Duodenal mucosa (tissue), 2 donors: ENCODE measurements around the gene PTX4.

Source experiments
- H3K27ac ChIP-seq: one replicate; pipeline ENCODE4 v1.7.0; 2013; ENCODE audit warnings: low read depth, low read length
- H3K27me3 ChIP-seq, 2 donors: one replicate each; pipeline ENCODE4 v1.7.0; 2013; ENCODE audit warnings: low read length in 2 of 2, control low read depth in 1 of 2; ENCODE audit not compliant: insufficient read depth in 2 of 2, control insufficient read depth in 1 of 2
- H3K36me3 ChIP-seq, 2 donors: one replicate each; pipeline ENCODE4 v1.7.0; 2013; ENCODE audit warnings: low read length in 2 of 2, control low read depth in 1 of 2; ENCODE audit not compliant: insufficient read depth in 2 of 2, control insufficient read depth in 1 of 2
- H3K4me1 ChIP-seq, 2 donors: one replicate each; pipeline ENCODE4 v1.7.0; 2013; ENCODE audit warnings: low read length in 2 of 2, control low read depth in 1 of 2; ENCODE audit not compliant: insufficient read depth in 2 of 2, control insufficient read depth in 1 of 2
- H3K4me3 ChIP-seq, 2 donors: one replicate each; pipeline ENCODE4 v1.7.0; 2013; ENCODE audit warnings: low read length in 2 of 2, low read depth in 1 of 2
- H3K9ac ChIP-seq, 2 donors: one replicate each; pipeline ENCODE4 v1.7.0; 2013; ENCODE audit warnings: low read length in 2 of 2, low read depth in 1 of 2
- H3K9me3 ChIP-seq, 2 donors: one replicate each; pipeline ENCODE4 v1.7.0; 2013; ENCODE audit warnings: low read length in 2 of 2, control low read depth in 1 of 2; ENCODE audit not compliant: control insufficient read depth in 1 of 2

PTX4 gene

GRCh38 chr16:1524366-1524765 lies 35.6 kb upstream of the PTX4 start:
- no peaks in the 10 kb centered on the region for H3K9me3 ChIP-seq
- H3K4me1 ChIP-seq: peaks cover 0 to 11% of the 10 kb centered on the region in 2 donors
- no peak overlapping the region for H3K27ac ChIP-seq
- H3K4me3 ChIP-seq: no peak overlapping the region
- H3K9ac ChIP-seq: no peak overlapping the region
- H3K36me3 ChIP-seq: no peaks in the 10 kb centered on the region
- no peaks in the 10 kb centered on the region for H3K27me3 ChIP-seq

GRCh38 chr16:1523581-1524245 lies 35.0 kb upstream of the PTX4 start:
- peaks cover 0 to 1% of the 10 kb centered on the region in 2 donors for H3K36me3 ChIP-seq

GRCh38 chr16:1520461-1520860 lies 31.7 kb upstream of the PTX4 start:
- H3K36me3 ChIP-seq: peaks cover 0 to 5% of the 10 kb centered on the region in 2 donors
- H3K9ac ChIP-seq: no peak overlapping the region
- H3K4me1 ChIP-seq: no peaks in the 10 kb centered on the region
- no peaks in the 10 kb centered on the region for H3K27me3 ChIP-seq
- no peaks in the 10 kb centered on the region for H3K9me3 ChIP-seq
- H3K27ac ChIP-seq: no peak overlapping the region
- H3K4me3 ChIP-seq: no peak overlapping the region

More at GRCh38 chr16:1523581-1524245, 35.0 kb upstream of the PTX4 start:
- no peak overlapping the region for H3K4me3 ChIP-seq
- H3K27ac ChIP-seq: no peak overlapping the region
- no peak overlapping the region for H3K9ac ChIP-seq
- H3K27me3 ChIP-seq: no peaks in the 10 kb centered on the region
- peaks cover 0 to 8% of the 10 kb centered on the region in 2 donors for H3K4me1 ChIP-seq
- no peaks in the 10 kb centered on the region for H3K9me3 ChIP-seq

GRCh38 chr16:1519831-1520230 lies 31.1 kb upstream of the PTX4 start:
- Histone ChIP-seq H3K36me3 (peaks cover 0 to 5% of the 10 kb centered on the region in 2 donors), H3K9ac (no peak overlapping the region), H3K4me1 (no peaks in the 10 kb centered on the region), H3K9me3 (no peaks in the 10 kb centered on the region), H3K4me3 (no peak overlapping the region), H3K27ac (no peak overlapping the region), H3K27me3 (no peaks in the 10 kb centered on the region)

- Histone ChIP-seq H3K9me3 (peaks cover 3 to 4% of the 10 kb centered on the region in 2 donors), H3K27me3 (no peaks in the 10 kb centered on the region), H3K36me3 (peaks cover 0 to 5% of the 10 kb centered on the region in 2 donors), H3K27ac (no peak overlapping the region), H3K9ac (no peak overlapping the region), H3K4me3 (no peak overlapping the region), H3K4me1 (no peaks in the 10 kb centered on the region)
These were observed 29.9 kb upstream of the PTX4 start for GRCh38 chr16:1518626-1519135.

GRCh38 chr16:1514507-1514906 lies 25.8 kb upstream of the PTX4 start:
- Histone ChIP-seq H3K9ac (no peak overlapping the region), H3K27me3 (no peaks in the 10 kb centered on the region), H3K9me3 (peaks cover 3 to 4% of the 10 kb centered on the region in 2 donors), H3K4me3 (no peak overlapping the region), H3K27ac (no peak overlapping the region), H3K36me3 (peaks cover 0 to 14% of the 10 kb centered on the region in 2 donors), H3K4me1 (no peaks in the 10 kb centered on the region)

- Histone ChIP-seq H3K9ac (no peak overlapping the region), H3K36me3 (peaks cover 0 to 9% of the 10 kb centered on the region in 2 donors), H3K27me3 (no peaks in the 10 kb centered on the region), H3K4me3 (no peak overlapping the region), H3K9me3 (peaks cover 3 to 4% of the 10 kb centered on the region in 2 donors), H3K4me1 (no peaks in the 10 kb centered on the region), H3K27ac (no peak overlapping the region)
These were observed 24.0 kb upstream of the PTX4 start for GRCh38 chr16:1512774-1513173.

- H3K27me3 ChIP-seq: no peaks in the 10 kb centered on the region
- no peaks in the 10 kb centered on the region for H3K4me1 ChIP-seq
- H3K27ac ChIP-seq: no peak overlapping the region
- H3K4me3 ChIP-seq: no peak overlapping the region
- H3K9me3 ChIP-seq: peaks cover 3 to 4% of the 10 kb centered on the region in 2 donors
- no peak overlapping the region for H3K9ac ChIP-seq
- H3K36me3 ChIP-seq: peaks cover 0 to 9% of the 10 kb centered on the region in 2 donors
These were observed 23.2 kb upstream of the PTX4 start for GRCh38 chr16:1511662-1512569.

GRCh38 chr16:1510941-1511351 lies 22.2 kb upstream of the PTX4 start:
- H3K4me1 ChIP-seq: no peaks in the 10 kb centered on the region
- H3K27me3 ChIP-seq: no peaks in the 10 kb centered on the region
- H3K9ac ChIP-seq: no peak overlapping the region
- no peak overlapping the region for H3K27ac ChIP-seq
- peaks cover 3 to 4% of the 10 kb centered on the region in 2 donors for H3K9me3 ChIP-seq
- no peak overlapping the region for H3K4me3 ChIP-seq
- H3K36me3 ChIP-seq: peaks cover 0 to 14% of the 10 kb centered on the region in 2 donors

GRCh38 chr16:1510272-1510671 lies 21.5 kb upstream of the PTX4 start:
- Histone ChIP-seq H3K4me1 (no peaks in the 10 kb centered on the region), H3K4me3 (no peak overlapping the region), H3K9me3 (peaks cover 3 to 4% of the 10 kb centered on the region in 2 donors), H3K27me3 (no peaks in the 10 kb centered on the region), H3K27ac (no peak overlapping the region), H3K36me3 (peaks cover 0 to 14% of the 10 kb centered on the region in 2 donors), H3K9ac (no peak overlapping the region)
